Astrocyte (in vitro differentiated cells and primary cell): ENCODE results near the gene AOC3. TPM values are rescaled to one million over a fixed set of nuclear protein-coding genes. Genes with fewer than 3 reads are reported as not detected.
"Not testable (repeated sequence)": the region's sequence is repeated elsewhere in the genome, so short reads cannot be mapped to it uniquely, and the experiment has no call there.

Experiments used
- DNase-seq: peaks from one replicate; pipeline ENCODE4 v3.0.0-alpha.2; 2010; ENCODE audit warnings: low read depth
- FAIRE-seq: peaks from 2 replicates; lab custom pipeline; 2011; peaks lifted over from hg19 to GRCh38; lab: Jason Lieb, UNC
- H2AFZ ChIP-seq: 2 replicates; pipeline ENCODE4 v1.6.0; 2012; ENCODE audit warnings: low read depth, low read length, inconsistent platforms
- H3K27ac ChIP-seq: 2 replicates; pipeline ENCODE4 v1.5.1; 2011; ENCODE audit warnings: low read depth, low read length, inconsistent platforms
- H3K27me3 ChIP-seq: 2 replicates; pipeline ENCODE4 v1.6.0; 2011; ENCODE audit warnings: low read length, inconsistent platforms; ENCODE audit not compliant: insufficient read depth
- H3K36me3 ChIP-seq: 2 replicates; pipeline ENCODE4 v1.5.1; 2011; ENCODE audit warnings: low read length, inconsistent platforms; ENCODE audit not compliant: insufficient read depth
- H3K4me1 ChIP-seq: 2 replicates; pipeline ENCODE4 v1.5.1; 2011; ENCODE audit warnings: low read length, inconsistent platforms; ENCODE audit not compliant: insufficient read depth
- H3K4me2 ChIP-seq: 2 replicates; pipeline ENCODE4 v1.6.0; 2012; ENCODE audit warnings: low read length, inconsistent platforms
- H3K4me3 ChIP-seq: 2 replicates; pipeline ENCODE4 v1.5.1; 2011; ENCODE audit warnings: low read depth, mild to moderate bottlenecking, low read length, inconsistent platforms; ENCODE audit not compliant: insufficient read depth
- H3K79me2 ChIP-seq: 2 replicates; pipeline ENCODE4 v1.6.0; 2012; ENCODE audit warnings: mild to moderate bottlenecking, low read length, inconsistent platforms; ENCODE audit not compliant: insufficient read depth
- H3K9ac ChIP-seq: 2 replicates; pipeline ENCODE4 v1.6.0; 2012; ENCODE audit warnings: mild to moderate bottlenecking, low read length, inconsistent platforms
- H3K9me3 ChIP-seq: 2 replicates; pipeline ENCODE4 v1.5.1; 2012; ENCODE audit warnings: low read depth, mild to moderate bottlenecking, low read length, inconsistent platforms; ENCODE audit not compliant: insufficient read depth
- H4K20me1 ChIP-seq: 2 replicates; pipeline ENCODE4 v1.6.0; 2012; ENCODE audit warnings: low read length, inconsistent platforms; ENCODE audit not compliant: insufficient read depth
- H3K27ac Mint-ChIP-seq: one replicate; pipeline ENCODE4 v1.8.0; 2021; ENCODE audit warnings: mild to moderate bottlenecking, mixed read lengths; ENCODE audit not compliant: unreplicated experiment
- H3K27me3 Mint-ChIP-seq: one replicate; pipeline ENCODE4 v1.8.0; 2021; ENCODE audit warnings: low read depth, mixed read lengths; ENCODE audit not compliant: unreplicated experiment
- H3K36me3 Mint-ChIP-seq: one replicate; pipeline ENCODE4 v1.8.0; 2021; ENCODE audit warnings: low read depth, mixed read lengths; ENCODE audit not compliant: unreplicated experiment
- H3K4me1 Mint-ChIP-seq: one replicate; pipeline ENCODE4 v1.8.0; 2021; ENCODE audit warnings: low read depth, mixed read lengths; ENCODE audit not compliant: unreplicated experiment
- H3K4me3 Mint-ChIP-seq: one replicate; pipeline ENCODE4 v1.8.0; 2021; ENCODE audit warnings: mild to moderate bottlenecking, moderate library complexity, mixed read lengths; ENCODE audit not compliant: unreplicated experiment
- H3K9me3 Mint-ChIP-seq: one replicate; pipeline ENCODE4 v1.8.0; 2021; ENCODE audit warnings: mild to moderate bottlenecking, mixed read lengths; ENCODE audit not compliant: unreplicated experiment
- EZH2 ChIP-seq: IDR thresholded peaks from 2 replicates; pipeline ENCODE4 v1.6.1; 2012; ENCODE audit warnings: mild to moderate bottlenecking, low read length, inconsistent platforms; ENCODE audit not compliant: insufficient read depth
- total RNA-seq: library from RNA; stranded (reverse); gene quantifications from 2 replicates; pipeline ENCODE4 v1.2.1, GENCODE V29; 2021
- TF ChIP-seq, protein P1 (sequence below): IDR thresholded peaks from 2 replicates; pipeline ENCODE4 v1.5.1; 2011; ENCODE audit warnings: low read depth, mild to moderate bottlenecking, inconsistent platforms, low read length, moderate library complexity; ENCODE audit not compliant: insufficient read depth

AOC3 gene
- total RNA-seq, 1 donor from 2014 or later: 1.1 TPM

DNA sequence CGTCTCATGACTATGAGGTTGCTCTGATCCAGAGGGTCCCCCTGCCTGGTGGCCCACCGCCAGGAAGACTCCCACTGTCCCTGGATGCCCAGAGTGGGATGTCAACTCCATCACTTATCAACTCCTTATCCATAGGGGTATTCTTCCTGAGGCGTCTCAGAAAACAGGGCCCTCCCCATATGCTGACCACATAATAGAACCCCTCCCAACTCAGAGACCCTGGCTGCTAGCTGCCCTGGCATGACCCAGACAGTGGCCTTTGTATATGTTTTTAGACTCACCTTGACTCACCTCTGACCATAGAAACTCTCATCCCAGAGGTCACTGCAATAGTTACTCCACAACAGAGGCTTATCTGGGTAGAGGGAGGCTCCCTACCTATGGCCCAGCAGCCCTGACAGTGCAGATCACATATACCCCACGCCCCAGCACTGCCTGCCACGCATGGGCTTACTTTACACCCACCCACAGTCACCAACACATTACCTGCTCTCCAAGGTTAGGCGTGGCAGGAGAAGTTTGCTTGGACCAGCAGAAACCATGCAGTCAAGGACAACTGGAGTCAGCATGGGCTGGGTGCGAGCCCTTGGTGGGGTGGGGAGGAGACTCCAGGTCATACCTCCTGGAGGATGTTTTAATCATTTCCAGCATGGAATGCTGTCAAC is 47.3 kb downstream of the AOC3 start:
- H3K4me2 ChIP-seq: no peak overlapping the region
- no peaks in the 10 kb centered on the region for H3K36me3 ChIP-seq
- no peak overlapping the region for H3K4me3 ChIP-seq
- H3K9me3 Mint-ChIP-seq: no peaks in the 10 kb centered on the region
- no peaks in the 10 kb centered on the region for H3K79me2 ChIP-seq
- H3K36me3 Mint-ChIP-seq: no peaks in the 10 kb centered on the region
- H3K27me3 Mint-ChIP-seq: peaks cover 3% of the 10 kb centered on the region
- TF ChIP-seq EZH2: no peak
- TF ChIP-seq, protein P1, sequence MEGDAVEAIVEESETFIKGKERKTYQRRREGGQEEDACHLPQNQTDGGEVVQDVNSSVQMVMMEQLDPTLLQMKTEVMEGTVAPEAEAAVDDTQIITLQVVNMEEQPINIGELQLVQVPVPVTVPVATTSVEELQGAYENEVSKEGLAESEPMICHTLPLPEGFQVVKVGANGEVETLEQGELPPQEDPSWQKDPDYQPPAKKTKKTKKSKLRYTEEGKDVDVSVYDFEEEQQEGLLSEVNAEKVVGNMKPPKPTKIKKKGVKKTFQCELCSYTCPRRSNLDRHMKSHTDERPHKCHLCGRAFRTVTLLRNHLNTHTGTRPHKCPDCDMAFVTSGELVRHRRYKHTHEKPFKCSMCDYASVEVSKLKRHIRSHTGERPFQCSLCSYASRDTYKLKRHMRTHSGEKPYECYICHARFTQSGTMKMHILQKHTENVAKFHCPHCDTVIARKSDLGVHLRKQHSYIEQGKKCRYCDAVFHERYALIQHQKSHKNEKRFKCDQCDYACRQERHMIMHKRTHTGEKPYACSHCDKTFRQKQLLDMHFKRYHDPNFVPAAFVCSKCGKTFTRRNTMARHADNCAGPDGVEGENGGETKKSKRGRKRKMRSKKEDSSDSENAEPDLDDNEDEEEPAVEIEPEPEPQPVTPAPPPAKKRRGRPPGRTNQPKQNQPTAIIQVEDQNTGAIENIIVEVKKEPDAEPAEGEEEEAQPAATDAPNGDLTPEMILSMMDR: no peak
- no peak for DNase-seq
- no peaks in the 10 kb centered on the region for H3K4me1 ChIP-seq
- no peak overlapping the region for H3K4me3 Mint-ChIP-seq
- FAIRE-seq: no peak
- H3K9me3 ChIP-seq: no peaks in the 10 kb centered on the region
- H4K20me1 ChIP-seq: no peaks in the 10 kb centered on the region
- H3K4me1 Mint-ChIP-seq: peaks cover 11% of the 10 kb centered on the region
- no peak overlapping the region for H3K27ac Mint-ChIP-seq
- H2AFZ ChIP-seq: no peak overlapping the region
- H3K27me3 ChIP-seq: peaks cover 2% of the 10 kb centered on the region
- H3K9ac ChIP-seq: no peak overlapping the region
- no peak overlapping the region for H3K27ac ChIP-seq

DNA sequence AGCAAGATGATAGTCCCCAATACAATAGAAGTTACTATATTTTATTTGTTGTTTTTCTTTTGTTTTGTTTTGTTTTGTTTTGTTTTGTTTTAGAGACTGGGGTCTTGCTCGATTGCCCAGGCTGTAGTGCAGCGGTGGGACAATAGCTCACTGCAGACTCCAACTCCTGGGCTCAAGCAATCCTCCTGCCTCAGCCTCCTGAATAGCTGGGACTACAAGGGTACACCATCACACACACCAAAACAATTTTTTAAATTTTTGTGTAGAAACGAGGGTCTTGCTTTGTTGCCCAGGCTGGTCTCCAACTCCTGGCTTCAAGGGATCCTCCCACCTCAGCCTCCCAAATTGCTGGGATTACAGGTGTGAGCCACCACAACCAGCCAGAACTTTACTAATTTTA is 49.0 kb downstream of the AOC3 start:
- DNase-seq, FAIRE-seq, H3K27ac Mint-ChIP-seq: not testable (repeated sequence)

DNA sequence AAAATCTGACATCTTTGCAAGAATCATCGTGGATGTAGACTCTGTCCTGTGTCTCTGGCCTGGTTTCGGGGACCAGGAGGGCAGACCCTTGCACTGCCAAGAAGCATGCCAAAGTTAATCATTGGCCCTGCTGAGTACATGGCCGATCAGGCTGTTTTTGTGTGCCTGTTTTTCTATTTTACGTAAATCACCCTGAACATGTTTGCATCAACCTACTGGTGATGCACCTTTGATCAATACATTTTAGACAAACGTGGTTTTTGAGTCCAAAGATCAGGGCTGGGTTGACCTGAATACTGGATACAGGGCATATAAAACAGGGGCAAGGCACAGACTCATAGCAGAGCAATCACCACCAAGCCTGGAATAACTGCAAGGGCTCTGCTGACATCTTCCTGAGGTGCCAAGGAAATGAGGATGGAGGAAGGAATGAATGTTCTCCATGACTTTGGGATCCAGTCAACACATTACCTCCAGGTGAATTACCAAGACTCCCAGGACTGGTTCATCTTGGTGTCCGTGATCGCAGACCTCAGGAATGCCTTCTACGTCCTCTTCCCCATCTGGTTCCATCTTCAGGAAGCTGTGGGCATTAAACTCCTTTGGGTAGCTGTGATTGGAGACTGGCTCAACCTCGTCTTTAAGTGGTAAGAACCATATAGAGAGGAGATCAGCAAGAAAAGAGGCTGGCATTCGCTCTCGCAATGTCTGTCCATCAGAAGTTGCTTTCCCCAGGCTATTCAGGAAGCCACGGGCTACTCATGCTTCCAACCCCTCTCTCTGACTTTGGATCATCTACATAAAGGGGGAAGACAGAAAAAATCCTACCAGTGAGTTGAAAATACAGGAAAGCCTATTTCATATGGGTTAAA is 49.7 kb downstream of the AOC3 start, which contains the start of gene G6PC1:
Gene G6PC1 (plus strand): TSS at position 340 of the 872 bp plus-strand sequence. CDS start 78 bp downstream, at position 418.
- Mint-ChIP-seq H3K9me3 (no peaks in the 10 kb centered on the region), H3K36me3 (no peaks in the 10 kb centered on the region), H3K27ac (no peak within 1 kb of the TSS), H3K4me1 (no peaks in the 10 kb centered on the region), H3K27me3 (peaks cover 9% of the 10 kb centered on the region), H3K4me3 (no peak within 1 kb of the TSS)
- no peaks in the 10 kb centered on the region for H3K79me2 ChIP-seq
- no peak within 1 kb of the TSS for H3K4me2 ChIP-seq
- no peaks in the 10 kb centered on the region for H3K9me3 ChIP-seq
- H3K4me1 ChIP-seq: no peaks in the 10 kb centered on the region
- no peak within 1 kb of the TSS for H3K4me3 ChIP-seq
- H3K36me3 ChIP-seq: no peaks in the 10 kb centered on the region
- H2AFZ ChIP-seq: no peak within 1 kb of the TSS
- no peak within 1 kb of the TSS for H3K27ac ChIP-seq
- peaks cover 6% of the 10 kb centered on the region for H3K27me3 ChIP-seq
- H4K20me1 ChIP-seq: no peaks in the 10 kb centered on the region
- no peak within 1 kb of the TSS for H3K9ac ChIP-seq
- no peak for FAIRE-seq
- no peak for TF ChIP-seq EZH2
- TF ChIP-seq, protein P1: no peak
- no peak for DNase-seq

More for the DNA sequence above, 49.0 kb downstream of the AOC3 start:
- H3K27me3 ChIP-seq, H3K27ac ChIP-seq, H3K36me3 ChIP-seq, H3K9me3 ChIP-seq, H3K4me3 Mint-ChIP-seq, H2AFZ ChIP-seq, H3K9ac ChIP-seq, H4K20me1 ChIP-seq, H3K4me1 Mint-ChIP-seq, H3K27me3 Mint-ChIP-seq, H3K9me3 Mint-ChIP-seq, H3K4me2 ChIP-seq, H3K36me3 Mint-ChIP-seq, H3K4me3 ChIP-seq, H3K79me2 ChIP-seq, H3K4me1 ChIP-seq: not testable (repeated sequence)
